DND-41 (cell line): Measurements from ENCODE around the gene SEMA5A.

ENCODE experiments used
- ATAC-seq: fragments of 200-7000 bp; cut with Tn5 transposase; 3 replicates; pipeline ENCODE4 v1.9.1; 2021; ENCODE audit warnings: low read depth; ENCODE audit not compliant: insufficient read depth
- DNase-seq: peaks from one replicate; pipeline ENCODE4 v3.0.0-alpha.2; 2020
- H2AFZ ChIP-seq: 2 replicates; pipeline ENCODE4 v1.6.0; 2012; ENCODE audit warnings: low read depth, low read length
- H3K27ac ChIP-seq: 2 replicates; pipeline ENCODE4 v1.5.1; 2012; ENCODE audit warnings: low read length, inconsistent platforms
- H3K27me3 ChIP-seq: fragments of 200-600 bp; sonication (generic); 2 replicates; pipeline ENCODE4 v1.6.0; 2012; ENCODE audit warnings: low read length, mild to moderate bottlenecking, inconsistent platforms; ENCODE audit not compliant: insufficient read depth, poor library complexity
- H3K36me3 ChIP-seq: 2 replicates; pipeline ENCODE4 v1.5.1; 2012; ENCODE audit warnings: low read length, inconsistent platforms; ENCODE audit not compliant: insufficient read depth
- H3K4me1 ChIP-seq: 2 replicates; pipeline ENCODE4 v1.5.1; 2012; ENCODE audit warnings: mild to moderate bottlenecking, low read length; ENCODE audit not compliant: insufficient read depth
- H3K4me2 ChIP-seq: 2 replicates; pipeline ENCODE4 v1.6.0; 2012; ENCODE audit warnings: mild to moderate bottlenecking, moderate library complexity, low read length, inconsistent platforms; ENCODE audit not compliant: insufficient read depth
- H3K4me3 ChIP-seq, 2 experiments: fragments of 200-600 bp in 1 of 2; shearing (Covaris generic) in 1 of 2; 2 replicates each; pipeline ENCODE4 v1.5.1; 2012 to 2016; ENCODE audit warnings: inconsistent platforms in 2 of 2, low read length in 2 of 2, mild to moderate bottlenecking in 2 of 2, low read depth in 1 of 2, moderate library complexity in 1 of 2
- H3K79me2 ChIP-seq: 2 replicates; pipeline ENCODE4 v1.6.0; 2012; ENCODE audit warnings: low read length, inconsistent platforms; ENCODE audit not compliant: insufficient read depth
- H3K9ac ChIP-seq: 2 replicates; pipeline ENCODE4 v1.6.0; 2012; ENCODE audit warnings: low read depth, mild to moderate bottlenecking, inconsistent platforms, low read length, moderate library complexity
- H3K9me3 ChIP-seq: 2 replicates; pipeline ENCODE4 v1.5.1; 2012; ENCODE audit warnings: low read length, moderate library complexity, mild to moderate bottlenecking, inconsistent platforms; ENCODE audit not compliant: insufficient read depth, severe bottlenecking
- H4K20me1 ChIP-seq: 2 replicates; pipeline ENCODE4 v1.6.0; 2012; ENCODE audit warnings: low read length; ENCODE audit not compliant: insufficient read depth
- CTCF ChIP-seq: IDR thresholded peaks from 2 replicates; pipeline ENCODE4 v1.5.1; 2012; ENCODE audit warnings: borderline replicate concordance, low read length, moderate library complexity, mild to moderate bottlenecking; ENCODE audit not compliant: poor library complexity, severe bottlenecking; ENCODE audit errors: extremely low read depth
- EZH2 ChIP-seq: IDR thresholded peaks from 3 replicates; pipeline ENCODE4 v1.6.1; 2012; ENCODE audit warnings: borderline replicate concordance, low read depth, mild to moderate bottlenecking, moderate library complexity, low read length, inconsistent platforms; ENCODE audit not compliant: severe bottlenecking

Gene SEMA5A

GRCh38 chr5:9544056-9544455 is 1.8 kb downstream of the SEMA5A start:
- DNase-seq: no peak
- Histone ChIP-seq H3K4me2 (no peak overlapping the region), H3K36me3 (no peaks in the 10 kb centered on the region), H3K27ac (no peak overlapping the region), H3K9me3 (no peaks in the 10 kb centered on the region), H3K79me2 (no peaks in the 10 kb centered on the region), H3K9ac (no peak overlapping the region), H3K4me3 (no peak overlapping the region), H4K20me1 (no peaks in the 10 kb centered on the region), H3K4me1 (no peaks in the 10 kb centered on the region), H2AFZ (no peak overlapping the region), H3K27me3 (no peaks in the 10 kb centered on the region)
- TF ChIP-seq EZH2 (no peak), CTCF (no peak)
- no peak for ATAC-seq

- Histone ChIP-seq H4K20me1 (no peaks in the 10 kb centered on the region), H3K79me2 (no peaks in the 10 kb centered on the region), H3K27me3 (no peaks in the 10 kb centered on the region), H3K4me1 (no peaks in the 10 kb centered on the region), H3K36me3 (no peaks in the 10 kb centered on the region), H3K4me3 (no peak overlapping the region), H3K9ac (no peak overlapping the region), H3K27ac (no peak overlapping the region), H2AFZ (no peak overlapping the region), H3K9me3 (no peaks in the 10 kb centered on the region), H3K4me2 (no peak overlapping the region)
- ATAC-seq (no peak), DNase-seq (no peak)
- TF ChIP-seq EZH2 (no peak), CTCF (no peak)
Observed at GRCh38 chr5:9543311-9543920, 2.5 kb downstream of the SEMA5A start.

- H2AFZ ChIP-seq: no peak overlapping the region
- H3K4me3 ChIP-seq: no peak overlapping the region
- no peak overlapping the region for H3K9ac ChIP-seq
- H3K27ac ChIP-seq: no peak overlapping the region
- H3K36me3 ChIP-seq: no peaks in the 10 kb centered on the region
- no peak for DNase-seq
- H3K9me3 ChIP-seq: no peaks in the 10 kb centered on the region
- no peak overlapping the region for H3K4me2 ChIP-seq
- H3K79me2 ChIP-seq: no peaks in the 10 kb centered on the region
- H4K20me1 ChIP-seq: no peaks in the 10 kb centered on the region
- ATAC-seq: no peak
- no peaks in the 10 kb centered on the region for H3K27me3 ChIP-seq
- TF ChIP-seq EZH2: no peak
- TF ChIP-seq CTCF: no peak
- H3K4me1 ChIP-seq: no peaks in the 10 kb centered on the region
Observed at GRCh38 chr5:9540791-9541190, 5.1 kb downstream of the SEMA5A start.

- Histone ChIP-seq H2AFZ (no peak overlapping the region), H3K27me3 (no peaks in the 10 kb centered on the region), H3K36me3 (no peaks in the 10 kb centered on the region), H3K79me2 (no peaks in the 10 kb centered on the region), H3K4me1 (no peaks in the 10 kb centered on the region), H3K4me2 (no peak overlapping the region), H3K9ac (no peak overlapping the region), H3K4me3 (no peak overlapping the region), H4K20me1 (no peaks in the 10 kb centered on the region), H3K27ac (no peak overlapping the region), H3K9me3 (no peaks in the 10 kb centered on the region)
- no peak for DNase-seq
- ATAC-seq: no peak
- TF ChIP-seq EZH2 (no peak), CTCF (no peak)
Observed at GRCh38 chr5:9538504-9538903, 7.4 kb downstream of the SEMA5A start.
